Immature natural killer cell (primary cell): ENCODE data around the gene CD160. TPM values are rescaled to one million over a fixed set of nuclear protein-coding genes. Genes with fewer than 3 reads are reported as not detected.
"Not testable (repeated sequence)": the region's sequence is repeated elsewhere in the genome, so short reads cannot be mapped to it uniquely, and the experiment has no call there.

Source experiments
- DNase-seq, 3 donors: peaks; one replicate each; pipeline ENCODE4 v3.0.0; 2022; ENCODE audit warnings: mixed read lengths in 1 of 3
- H3K27ac Mint-ChIP-seq, 6 donors: one replicate each; pipeline ENCODE4 v1.8.0; 2020; ENCODE audit warnings: mixed read lengths in 6 of 6, mild to moderate bottlenecking in 5 of 6, inconsistent platforms in 4 of 6, moderate library complexity in 3 of 6
- H3K27me3 Mint-ChIP-seq, 3 donors: one replicate each; pipeline ENCODE4 v1.8.0; 2020 to 2021; ENCODE audit warnings: low read depth in 3 of 3, mild to moderate bottlenecking in 3 of 3, mixed read lengths in 3 of 3, moderate library complexity in 3 of 3, inconsistent platforms in 1 of 3
- H3K36me3 Mint-ChIP-seq, 3 donors: one replicate each; pipeline ENCODE4 v1.8.0; 2020; ENCODE audit warnings: mixed read lengths in 3 of 3, inconsistent platforms in 2 of 3, mild to moderate bottlenecking in 2 of 3
- H3K4me1 Mint-ChIP-seq, 2 donors: one replicate each; pipeline ENCODE4 v1.8.0; 2020; ENCODE audit warnings: inconsistent platforms in 2 of 2, mild to moderate bottlenecking in 2 of 2, mixed read lengths in 2 of 2, moderate library complexity in 1 of 2
- H3K4me3 Mint-ChIP-seq, 5 donors: one replicate each; pipeline ENCODE4 v1.8.0; 2020; ENCODE audit warnings: mild to moderate bottlenecking in 5 of 5, mixed read lengths in 5 of 5, inconsistent platforms in 3 of 5, moderate library complexity in 3 of 5
- H3K9me3 Mint-ChIP-seq, 6 donors: one replicate each; pipeline ENCODE4 v1.8.0; 2020; ENCODE audit warnings: mild to moderate bottlenecking in 6 of 6, mixed read lengths in 6 of 6, inconsistent platforms in 4 of 6, moderate library complexity in 3 of 6
- polyA plus RNA-seq, 3 donors: library from polyadenylated mRNA; unstranded; fragments of 300-500 nt; fragmentation: Illumina TruSeq; gene quantifications; one replicate each; pipeline ENCODE4 v1.2.3, GENCODE V29; 2021

The CD160 gene
- polyA plus RNA-seq, result 100 to 1,000 TPM; 382 to 493 (median 435) TPM

DNA sequence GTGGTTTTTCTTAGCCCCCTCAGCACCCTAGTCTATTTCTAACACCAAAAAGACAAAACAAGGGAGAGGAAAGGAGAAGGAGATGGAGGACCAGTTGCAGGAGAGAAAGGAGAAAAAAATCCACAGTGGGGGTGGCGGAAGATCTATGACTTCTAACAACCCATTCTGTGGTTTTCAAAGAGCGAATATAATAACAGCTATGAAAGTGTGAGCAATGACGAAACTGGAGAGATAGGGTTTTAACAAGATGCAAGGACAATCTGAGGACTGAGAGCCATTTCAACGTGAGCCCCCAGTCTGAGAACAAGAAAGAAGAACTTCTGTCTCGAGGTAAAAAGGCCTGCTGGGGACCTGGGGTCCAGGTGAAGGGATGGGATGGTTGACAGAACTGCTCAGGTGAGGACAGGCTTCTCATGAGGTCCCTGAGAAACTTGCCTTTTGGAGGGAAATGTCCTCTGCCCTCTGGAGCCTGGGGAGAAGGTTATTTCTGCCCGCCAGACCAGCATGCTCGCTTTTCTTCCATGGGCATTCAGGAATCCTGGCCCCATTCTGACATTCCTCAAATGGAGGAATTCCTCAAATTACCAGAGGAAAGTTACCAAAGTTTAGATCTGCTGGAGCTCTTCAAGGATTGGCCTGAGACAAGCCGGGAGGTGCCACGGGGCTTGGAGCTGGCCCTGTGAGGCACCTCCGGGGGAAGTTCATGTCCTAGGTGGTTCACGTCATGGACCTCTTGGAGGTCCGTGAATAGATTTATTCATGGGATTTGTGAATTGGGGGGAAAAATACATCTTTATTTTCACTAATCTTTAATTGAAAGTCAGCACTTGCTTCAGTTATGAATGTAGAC is at the start of gene CD160:
Gene CD160, plus strand, starts transcription at position 270 of the 850 bp plus-strand sequence. CDS start 8,829 bp downstream, outside the sequence.
- no peaks in the 10 kb centered on the region for H3K36me3 Mint-ChIP-seq
- peak within 1 kb of the TSS; percentile 84 to 94 (median 92) for H3K27ac Mint-ChIP-seq
- peak; percentile 61 to 70 (median 66) for DNase-seq
- peaks cover 1 to 15% (median 5%) of the 10 kb centered on the region in 3 donors for H3K27me3 Mint-ChIP-seq
- peak within 1 kb of the TSS; percentile 84 to 97 (median 94) for H3K4me3 Mint-ChIP-seq
- no peaks in the 10 kb centered on the region for H3K9me3 Mint-ChIP-seq
- peaks cover 83 to 96% of the 10 kb centered on the region in 2 donors for H3K4me1 Mint-ChIP-seq

GRCh38 chr1:145670995-145671745 is 48.1 kb upstream of the CD160 start:
- H3K4me1 Mint-ChIP-seq, result peaks cover 21 to 26% of the 10 kb centered on the region in 2 donors
- not testable (repeated sequence) for DNase-seq, H3K27me3 Mint-ChIP-seq, H3K27ac Mint-ChIP-seq, H3K9me3 Mint-ChIP-seq
- H3K36me3 Mint-ChIP-seq, result peaks cover 0 to 15% (median 13%) of the 10 kb centered on the region in 3 donors
- H3K4me3 Mint-ChIP-seq, result peak overlapping the region in 1 of 5 donors; percentile 22

DNA sequence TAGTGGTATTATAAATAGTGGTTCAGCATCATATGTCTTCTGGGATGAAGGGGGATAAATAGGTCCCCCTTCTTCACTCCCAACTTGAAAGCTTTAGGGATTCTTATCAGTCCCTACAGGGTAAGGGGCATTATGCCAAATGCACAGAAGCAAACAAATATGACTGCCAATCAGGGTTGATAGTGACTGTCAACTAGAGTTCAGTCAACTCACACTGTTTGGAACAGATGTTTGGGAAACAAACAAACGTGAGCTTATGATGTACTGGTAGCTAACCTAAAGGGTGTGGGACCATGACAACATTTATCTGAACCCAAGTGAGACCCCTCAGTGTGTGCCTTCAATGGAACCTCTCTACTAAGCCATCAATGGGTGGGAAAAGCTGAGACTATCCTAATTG is 46.1 kb upstream of the CD160 start:
- H3K27ac Mint-ChIP-seq, H3K9me3 Mint-ChIP-seq, H3K27me3 Mint-ChIP-seq, DNase-seq, H3K4me3 Mint-ChIP-seq, H3K36me3 Mint-ChIP-seq: not testable (repeated sequence)
- peaks cover 22 to 30% of the 10 kb centered on the region in 2 donors for H3K4me1 Mint-ChIP-seq

DNA sequence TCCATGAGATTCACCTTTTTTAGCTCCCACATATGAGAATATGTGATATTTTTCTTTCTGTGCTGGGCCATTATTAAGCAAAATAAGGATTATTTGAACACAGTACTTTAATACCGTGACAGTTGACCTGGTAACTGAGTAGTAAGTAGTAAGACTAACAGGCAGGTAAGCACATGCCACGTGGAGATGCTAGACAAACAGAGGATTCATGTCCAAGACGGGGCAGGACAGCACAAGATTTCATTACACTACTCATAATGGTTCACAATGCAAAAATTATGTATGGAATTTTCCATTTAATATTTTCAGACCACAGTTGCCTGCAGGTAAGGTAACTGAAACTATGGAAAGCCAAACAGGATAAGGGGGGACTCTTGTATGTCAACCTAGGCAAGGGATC is 34.4 kb upstream of the CD160 start:
- not testable (repeated sequence) for H3K9me3 Mint-ChIP-seq, DNase-seq, H3K4me3 Mint-ChIP-seq, H3K36me3 Mint-ChIP-seq, H3K27ac Mint-ChIP-seq, H3K27me3 Mint-ChIP-seq
- peaks cover 31 to 33% of the 10 kb centered on the region in 2 donors for H3K4me1 Mint-ChIP-seq

GRCh38 chr1:145686078-145686477 is 33.2 kb upstream of the CD160 start:
- H3K27ac Mint-ChIP-seq, H3K36me3 Mint-ChIP-seq, H3K27me3 Mint-ChIP-seq, H3K4me3 Mint-ChIP-seq, H3K9me3 Mint-ChIP-seq, DNase-seq: not testable (repeated sequence)
- H3K4me1 Mint-ChIP-seq, result peaks cover 43 to 44% of the 10 kb centered on the region in 2 donors

GRCh38 chr1:145688328-145688727 is 31.0 kb upstream of the CD160 start:
- Mint-ChIP-seq H3K9me3 (no peaks in the 10 kb centered on the region), H3K4me3 (peak overlapping the region; percentile 18 to 75 (median 60)), H3K36me3 (peaks cover 0 to 4% (median 0%) of the 10 kb centered on the region in 3 donors), H3K4me1 (peaks cover 59 to 62% of the 10 kb centered on the region in 2 donors), H3K27me3 (peaks cover 0 to 2% (median 0%) of the 10 kb centered on the region in 3 donors), H3K27ac (peak overlapping the region; percentile 82 to 98 (median 90))
- DNase-seq, result no peak

DNA sequence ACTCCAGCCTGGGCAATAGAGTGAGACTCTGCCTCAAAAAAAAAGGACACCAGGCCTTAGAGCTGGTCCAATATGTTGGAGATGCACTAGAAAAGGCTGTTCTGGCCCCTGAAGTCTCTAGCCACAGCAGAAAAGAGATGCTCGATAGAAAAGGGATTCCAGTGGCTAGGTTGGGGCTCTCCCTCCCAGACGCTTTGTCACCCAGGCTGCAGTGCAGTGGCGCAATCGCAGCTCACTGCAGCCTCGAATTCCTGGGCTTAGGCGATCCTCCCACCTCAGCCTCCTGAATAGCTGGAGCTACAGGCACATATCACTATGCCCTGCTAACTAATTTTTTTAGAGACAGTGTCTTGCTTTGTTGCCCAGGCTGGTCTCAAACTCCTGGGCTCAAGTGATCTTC is 30.4 kb upstream of the CD160 start:
- peak overlapping the region; percentile 75 to 88 (median 80) for H3K4me3 Mint-ChIP-seq
- no peaks in the 10 kb centered on the region for H3K9me3 Mint-ChIP-seq
- H3K27me3 Mint-ChIP-seq, result peaks cover 0 to 2% (median 0%) of the 10 kb centered on the region in 3 donors
- peaks cover 0 to 4% (median 0%) of the 10 kb centered on the region in 3 donors for H3K36me3 Mint-ChIP-seq
- peaks cover 62 to 65% of the 10 kb centered on the region in 2 donors for H3K4me1 Mint-ChIP-seq
- peak overlapping the region; percentile 94 to 98 (median 96) for H3K27ac Mint-ChIP-seq
- no peak for DNase-seq

DNA sequence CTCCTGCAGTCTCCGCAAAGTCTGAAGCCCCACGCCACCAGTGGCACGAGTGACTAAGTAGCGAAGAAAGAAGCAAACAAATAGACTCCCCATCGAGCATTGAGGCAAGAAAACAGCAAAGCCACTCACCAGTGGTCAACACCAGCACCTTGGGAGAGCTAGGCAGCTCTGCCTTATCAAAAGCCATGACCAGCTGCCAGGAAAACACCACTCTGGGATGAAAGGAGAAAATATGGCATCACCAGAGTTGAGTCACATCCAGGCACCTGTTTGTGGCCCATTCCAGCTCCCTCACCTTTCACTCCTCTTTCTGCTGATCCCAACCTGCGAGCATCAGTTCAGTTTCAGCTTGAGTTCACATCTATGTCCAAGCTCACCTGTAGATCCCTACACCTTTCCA is 29.4 kb upstream of the CD160 start:
- Mint-ChIP-seq H3K4me1 (peaks cover 67 to 73% of the 10 kb centered on the region in 2 donors), H3K36me3 (peaks cover 0 to 4% (median 0%) of the 10 kb centered on the region in 3 donors), H3K9me3 (no peaks in the 10 kb centered on the region), H3K27ac (peak overlapping the region; percentile 94 to 98 (median 96)), H3K27me3 (peaks cover 0 to 4% (median 0%) of the 10 kb centered on the region in 3 donors), H3K4me3 (peak overlapping the region; percentile 75 to 88 (median 80))
- DNase-seq, result no peak

DNA sequence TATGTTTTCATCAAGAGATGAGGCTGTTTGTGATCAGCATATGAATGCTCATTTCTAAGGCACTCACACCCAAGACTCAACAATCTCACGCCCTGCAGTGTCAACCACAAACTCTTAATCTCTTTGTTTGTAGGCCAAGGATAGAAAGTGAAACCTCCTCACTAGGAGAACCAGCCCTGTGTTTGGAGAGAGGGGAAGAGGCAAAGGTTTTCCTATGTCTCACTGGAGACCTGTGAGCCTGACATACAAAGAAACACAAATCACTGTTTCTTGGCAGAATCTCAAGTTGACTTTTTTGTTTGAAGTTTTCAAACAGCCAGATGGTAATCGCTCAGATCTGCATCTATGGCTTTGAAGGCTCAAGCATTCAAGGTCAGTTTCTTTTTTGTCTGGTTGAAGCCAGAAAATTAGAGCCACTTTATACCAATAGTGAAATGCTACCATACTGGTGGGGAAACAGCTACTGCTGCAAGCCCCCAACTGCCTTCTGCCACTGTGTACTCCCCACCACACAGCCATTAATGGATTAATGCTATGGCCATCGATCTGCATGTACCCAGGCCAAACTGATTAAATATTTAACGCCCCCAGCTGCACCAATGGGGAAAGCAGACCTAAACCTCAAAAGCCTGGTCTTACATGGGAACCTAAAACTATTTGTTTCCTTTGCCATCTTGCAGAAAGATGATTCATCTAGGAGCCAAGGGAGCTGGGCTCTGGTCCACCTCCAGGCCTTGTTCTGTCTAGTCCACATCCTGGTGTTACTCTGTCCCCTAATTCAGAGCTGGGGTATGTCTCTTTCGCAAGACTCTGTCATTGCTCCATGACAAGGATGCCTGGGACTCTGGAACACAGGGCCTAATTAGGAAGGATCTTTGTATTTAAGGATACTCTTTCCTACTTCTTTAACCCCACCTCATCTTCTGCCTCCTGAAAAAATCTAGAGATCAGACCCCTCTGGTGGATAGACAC is 28.4 kb upstream of the CD160 start:
- peak; percentile 80 to 81 (median 80) for DNase-seq
- Mint-ChIP-seq H3K4me3 (peak overlapping the region; percentile 75 to 88 (median 80)), H3K36me3 (peaks cover 0 to 4% (median 0%) of the 10 kb centered on the region in 3 donors), H3K27me3 (peaks cover 0 to 4% (median 0%) of the 10 kb centered on the region in 3 donors), H3K9me3 (no peaks in the 10 kb centered on the region), H3K27ac (peak overlapping the region; percentile 94 to 98 (median 96)), H3K4me1 (peaks cover 76 to 83% of the 10 kb centered on the region in 2 donors)

DNA sequence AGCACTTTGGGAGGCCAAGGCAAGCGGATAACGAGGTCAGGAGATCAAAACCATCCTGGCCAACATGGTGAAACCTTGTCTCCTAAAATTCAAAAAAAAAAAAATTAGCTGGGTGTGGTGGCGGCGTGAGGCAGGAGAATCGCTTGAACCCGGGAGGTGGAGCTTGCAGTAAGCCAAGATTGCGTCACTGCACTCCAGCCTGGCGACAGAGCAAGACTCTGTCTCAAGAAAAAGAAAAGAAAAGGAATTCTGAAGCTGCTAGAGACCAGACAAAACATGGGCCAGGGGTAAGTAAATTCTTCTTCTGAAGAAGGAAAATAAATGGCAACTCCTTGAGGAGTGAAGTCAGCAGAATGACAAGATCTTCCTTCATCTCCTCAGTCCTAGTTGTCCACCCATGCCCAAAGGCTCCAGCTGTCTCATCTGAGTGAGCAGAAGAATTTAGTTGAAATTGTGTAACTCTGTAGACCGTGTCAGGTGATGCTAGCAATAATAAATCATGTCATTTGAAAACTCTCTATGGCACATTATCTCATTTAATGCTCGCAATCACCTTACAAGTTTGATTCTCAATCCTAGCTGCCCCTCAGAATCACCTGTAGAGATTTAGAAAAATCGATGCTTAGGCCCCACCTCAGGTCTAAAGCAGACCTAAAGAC is 26.4 kb upstream of the CD160 start:
- DNase-seq, result no peak
- H3K27me3 Mint-ChIP-seq, result peaks cover 0 to 6% (median 1%) of the 10 kb centered on the region in 3 donors
- peak overlapping the region in 2 of 6 donors; percentile 23 to 70 for H3K27ac Mint-ChIP-seq
- H3K4me3 Mint-ChIP-seq, result no peak overlapping the region
- peaks cover 71 to 78% of the 10 kb centered on the region in 2 donors for H3K4me1 Mint-ChIP-seq
- H3K36me3 Mint-ChIP-seq, result peaks cover 0 to 8% (median 6%) of the 10 kb centered on the region in 3 donors
- H3K9me3 Mint-ChIP-seq, result no peaks in the 10 kb centered on the region

DNA sequence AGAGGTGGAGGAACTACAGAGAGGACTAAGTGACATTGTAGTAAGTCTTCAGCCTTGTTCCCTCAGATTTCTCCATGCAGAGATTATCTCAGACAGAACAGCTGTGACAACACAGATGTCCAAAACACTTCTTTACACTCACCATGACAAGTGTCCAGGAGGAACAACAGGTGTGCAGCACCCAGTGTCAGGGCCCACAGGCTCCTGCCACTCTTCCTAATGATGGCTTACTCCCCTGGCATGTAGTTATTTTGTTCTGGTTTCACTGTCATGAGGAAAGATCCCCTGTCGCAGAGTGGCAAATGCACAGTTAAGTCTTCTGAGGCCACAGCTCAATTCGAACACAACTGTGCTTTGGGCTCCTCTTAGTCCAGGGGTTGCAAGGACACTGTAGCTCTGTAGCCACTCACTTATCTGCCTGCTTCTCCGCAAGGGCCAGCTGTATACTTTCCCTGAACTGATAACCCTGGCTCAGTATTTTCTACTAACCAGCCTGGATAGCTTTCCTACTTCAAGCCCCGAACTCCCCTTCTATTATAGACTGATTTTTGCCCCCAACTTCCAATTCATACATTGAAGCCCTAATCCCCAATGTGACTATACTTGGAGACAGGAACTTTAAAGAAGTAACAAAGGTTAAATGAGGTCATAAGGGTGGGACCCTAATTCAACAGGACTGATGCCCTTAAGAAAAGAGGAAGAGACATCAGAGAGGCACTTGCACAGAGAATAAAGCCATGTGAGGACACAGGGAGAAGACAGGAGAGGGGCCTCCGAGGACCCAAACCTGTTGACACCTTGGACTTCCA is 23.3 kb upstream of the CD160 start:
- Mint-ChIP-seq H3K27ac (peak overlapping the region in 2 of 6 donors; percentile 3 to 42), H3K27me3 (peaks cover 0 to 4% (median 2%) of the 10 kb centered on the region in 3 donors), H3K4me3 (no peak overlapping the region), H3K36me3 (peaks cover 0 to 8% (median 6%) of the 10 kb centered on the region in 3 donors), H3K9me3 (no peaks in the 10 kb centered on the region), H3K4me1 (peaks cover 46 to 52% of the 10 kb centered on the region in 2 donors)
- DNase-seq, result no peak

DNA sequence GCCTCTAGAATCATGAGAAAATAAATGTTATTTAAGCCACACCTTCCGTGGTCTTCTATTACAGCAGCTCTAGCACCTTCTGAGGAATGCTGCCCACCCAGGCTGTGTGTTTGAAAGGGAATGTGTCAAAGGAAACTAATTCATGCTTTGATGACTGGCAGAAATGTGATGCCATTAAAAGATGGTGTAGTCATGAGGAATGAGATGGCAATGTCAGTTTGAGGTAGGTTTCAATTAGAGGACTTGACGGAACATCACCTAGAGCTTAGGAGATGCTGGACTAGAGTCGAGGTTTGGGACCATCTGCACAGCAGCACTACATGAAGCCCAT is 22.7 kb upstream of the CD160 start:
- Mint-ChIP-seq H3K36me3 (peaks cover 0 to 8% (median 6%) of the 10 kb centered on the region in 3 donors), H3K27me3 (peaks cover 0 to 4% (median 2%) of the 10 kb centered on the region in 3 donors), H3K9me3 (no peaks in the 10 kb centered on the region), H3K4me3 (no peak overlapping the region), H3K27ac (no peak overlapping the region), H3K4me1 (peaks cover 40 to 46% of the 10 kb centered on the region in 2 donors)
- no peak for DNase-seq
